ENCODE measurements around the gene SCLY. TPM values are rescaled to one million over a fixed set of nuclear protein-coding genes. Genes with fewer than 3 reads are reported as not detected.

The SCLY gene
- total and polyA plus RNA-seq, 2 of the 8 experiments (the other 6 are each of a cell fraction or from before 2014, with no cell fraction given), result 79.0 to 79.5 TPM

DNA sequence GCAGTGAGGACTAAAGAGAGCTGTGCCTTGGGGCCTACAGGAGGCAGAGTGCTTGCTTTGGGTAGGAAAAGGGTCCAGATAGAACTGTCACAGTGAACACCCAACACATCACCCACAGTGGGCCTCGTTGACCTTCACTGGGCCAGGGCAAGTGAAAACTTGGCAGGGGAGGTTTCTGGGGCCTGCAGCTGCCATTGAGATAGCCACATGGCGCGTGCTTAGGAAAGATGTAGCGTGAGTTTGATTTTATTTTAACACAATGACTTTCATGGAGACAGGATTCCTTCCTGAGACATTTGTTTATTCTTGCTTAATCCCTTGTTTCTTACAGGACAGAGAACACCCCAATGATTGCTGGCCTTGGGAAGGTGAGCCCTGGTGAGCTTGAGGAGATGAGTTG, 30.1 kb downstream of the SCLY start (continued):
- TF ChIP-seq KDM5A (IDR thresholded peaks at IDR 0.05; ENCODE audit: low read length) (no peak), ATF2 (IDR thresholded peaks at IDR 0.05; ENCODE audit: low read length) (no peak), CHD2 (IDR thresholded peaks at IDR 0.05; ENCODE audit: low read length) (no peak), SIRT6 (IDR thresholded peaks at IDR 0.05; ENCODE audit: low read length) (no peak), POLR2A (IDR thresholded peaks at IDR 0.05; ENCODE audit: control extremely low read depth in 1 of 2, low read depth in 2 of 2, low read length in 2 of 2) (no peak), FOSL1 (IDR thresholded peaks at IDR 0.05; ENCODE audit: insufficient read depth, low read depth, low read length) (no peak), MAFK (IDR thresholded peaks at IDR 0.05; ENCODE audit: low read depth, low read length) (no peak)
- TF ChIP-seq, protein P1, sequence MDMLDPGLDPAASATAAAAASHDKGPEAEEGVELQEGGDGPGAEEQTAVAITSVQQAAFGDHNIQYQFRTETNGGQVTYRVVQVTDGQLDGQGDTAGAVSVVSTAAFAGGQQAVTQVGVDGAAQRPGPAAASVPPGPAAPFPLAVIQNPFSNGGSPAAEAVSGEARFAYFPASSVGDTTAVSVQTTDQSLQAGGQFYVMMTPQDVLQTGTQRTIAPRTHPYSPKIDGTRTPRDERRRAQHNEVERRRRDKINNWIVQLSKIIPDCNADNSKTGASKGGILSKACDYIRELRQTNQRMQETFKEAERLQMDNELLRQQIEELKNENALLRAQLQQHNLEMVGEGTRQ (IDR thresholded peaks at IDR 0.05; ENCODE audit: low read length), result no peak
